HepG2 (cell line): ENCODE results near the gene ADAR. TPM values are rescaled to one million over a fixed set of nuclear protein-coding genes. Genes with fewer than 3 reads are reported as not detected.
A peak's percentile ranks its signal among the peaks of the same experiment; 100 is the strongest.

ENCODE experiments used
- AFF4 ChIP-seq: sonication (generic); formaldehyde crosslinking; IDR thresholded peaks from 2 replicates; pipeline ENCODE4 v1.4.0; 2020; ENCODE audit warnings: missing genetic modification reagents
- ATF7-NPFF ChIP-seq: sonication (generic); formaldehyde crosslinking; IDR thresholded peaks from 2 replicates; pipeline ENCODE4 v1.8.1; 2023; ENCODE audit warnings: mild to moderate bottlenecking, low read depth, missing genetic modification reagents, moderate library complexity
- BCL6 ChIP-seq: IDR thresholded peaks from 2 replicates; pipeline ENCODE4 v1.6.1; 2016; ENCODE audit warnings: missing genetic modification reagents, missing compliant biosample characterization
- BCLAF1 ChIP-seq: fragments of 450-650 bp; IDR thresholded peaks from 2 replicates; pipeline ENCODE4 v1.6.1; 2017; ENCODE audit warnings: mild to moderate bottlenecking
- CBX2 ChIP-seq, 2 experiments: fragments of 200-600 bp in 1 of 2; sonication (generic); formaldehyde crosslinking in 1 of 2; IDR thresholded peaks; 2 replicates each; pipeline versions ENCODE4 v1.7.0 to v1.8.1; 2018 to 2022; ENCODE audit warnings: low read depth in 2 of 2, low read length in 1 of 2, mild to moderate bottlenecking in 1 of 2, missing genetic modification reagents in 1 of 2
- GTF3A ChIP-seq: sonication (generic); formaldehyde crosslinking; conservative IDR thresholded peaks from 2 replicates; pipeline ENCODE4 v1.4.0; 2020; ENCODE audit warnings: mild to moderate bottlenecking, missing genetic modification reagents
- IKZF5 ChIP-seq: IDR thresholded peaks from 2 replicates; pipeline ENCODE4 v1.6.1; 2018; ENCODE audit warnings: missing genetic modification reagents, mild to moderate bottlenecking, missing compliant biosample characterization
- KDM2A ChIP-seq: sonication (generic); formaldehyde crosslinking; IDR thresholded peaks from 2 replicates; pipeline ENCODE4 v1.4.0; 2020; ENCODE audit warnings: low read depth, missing genetic modification reagents, borderline replicate concordance
- NCOA2 ChIP-seq: sonication (generic); formaldehyde crosslinking; IDR thresholded peaks from 2 replicates; pipeline ENCODE4 v1.8.0; 2022; ENCODE audit warnings: inconsistent platforms
- RAD21 ChIP-seq: fragments of 450-650 bp; formaldehyde crosslinking; IDR thresholded peaks from 2 replicates; pipeline ENCODE4 v1.5.0; 2020; ENCODE audit warnings: mild to moderate bottlenecking
- TFDP1 ChIP-seq: IDR thresholded peaks from 2 replicates; pipeline ENCODE4 v1.6.1; 2016; ENCODE audit warnings: missing compliant biosample characterization, missing genetic modification reagents, borderline replicate concordance
- YEATS2 ChIP-seq: sonication (generic); formaldehyde crosslinking; IDR thresholded peaks from 2 replicates; pipeline ENCODE4 v1.4.0; 2020; ENCODE audit warnings: missing genetic modification reagents, borderline replicate concordance
- ZNF101 ChIP-seq: sonication (generic); formaldehyde crosslinking; IDR thresholded peaks from 2 replicates; pipeline ENCODE4 v1.4.0; 2020; ENCODE audit warnings: mild to moderate bottlenecking, low read depth, missing genetic modification reagents, borderline replicate concordance
- ZNF343 ChIP-seq: sonication (generic); formaldehyde crosslinking; IDR thresholded peaks from 2 replicates; pipeline ENCODE4 v1.4.0; 2020; ENCODE audit warnings: mild to moderate bottlenecking, missing genetic modification reagents
- ZNF446 ChIP-seq: sonication (generic); formaldehyde crosslinking; IDR thresholded peaks from 2 replicates; pipeline ENCODE4 v1.5.0; 2020; ENCODE audit warnings: mild to moderate bottlenecking, missing genetic modification reagents
- ZNF547 ChIP-seq: sonication (generic); formaldehyde crosslinking; IDR thresholded peaks from 2 replicates; pipeline ENCODE4 v1.5.1; 2020; ENCODE audit warnings: mild to moderate bottlenecking, missing genetic modification reagents
- ZNF703 ChIP-seq: sonication (generic); formaldehyde crosslinking; IDR thresholded peaks from 2 replicates; pipeline ENCODE4 v1.5.1; 2020; ENCODE audit warnings: missing genetic modification reagents, mild to moderate bottlenecking, moderate library complexity, borderline replicate concordance
- ZNF768 ChIP-seq: sonication (generic); formaldehyde crosslinking; IDR thresholded peaks from 2 replicates; pipeline ENCODE4 v1.4.0; 2020; ENCODE audit warnings: missing genetic modification reagents
- polyA plus RNA-seq, 8 experiments: library from polyadenylated mRNA; depleted of rRNA in 3 of 8; stranded (reverse) in 7 of 8; unstranded in 1 of 8; fragments of >200 nt; fragmentation: Illumina TruSeq in 4 of 8; extraction: Trizol in 4 of 8; gene quantifications; 2 replicates each; pipeline versions ENCODE4 v1.2.1 to v1.2.3, GENCODE V29; 2011 to 2016; ENCODE audit warnings: low read depth in 4 of 8, missing spikeins in 1 of 8, mixed read lengths in 1 of 8; ENCODE audit not compliant: insufficient read depth in 1 of 8
- total RNA-seq, 5 experiments: library from RNA; depleted of rRNA; stranded (reverse); fragments of >200 nt; fragmentation: Illumina TruSeq; extraction: Trizol; gene quantifications; 2 replicates each; pipeline ENCODE4 v1.2.3, GENCODE V29; 2016; ENCODE audit warnings: low read depth in 1 of 5

Gene ADAR
- total and polyA plus RNA-seq, 2 of the 13 experiments (the other 11 are each of a cell fraction or from before 2014, with no cell fraction given), result 70.8 to 86.2 TPM

- TF ChIP-seq ZNF547 (CRISPR knock-in tag), result peak; percentile 99
- 0 out of 2 replicates have a peak, but pooled peaks have one; percentile 41 for TF ChIP-seq AFF4
- 0 out of 2 replicates have a peak, but pooled peaks have one; percentile 41 for TF ChIP-seq ZNF768 (CRISPR knock-in tag)
- peak; percentile 50; the same call in 1 of the 2 replicates for TF ChIP-seq NCOA2 (CRISPR knock-in tag)
- TF ChIP-seq ZNF343, result peak; percentile 98
- peak; percentile 79 for TF ChIP-seq ZNF703 (CRISPR knock-in tag)
- peak; percentile 39; the same call in 1 of the 2 replicates for TF ChIP-seq BCL6
- TF ChIP-seq ZNF446 (CRISPR knock-in tag), result peak; percentile 98
- no peak for TF ChIP-seq CBX2 (IDR thresholded peaks at IDR 0.05; ENCODE audit: low read depth, low read length)
- no peak for TF ChIP-seq CBX2 (CRISPR knock-in tag; IDR thresholded peaks at IDR 0.05; ENCODE audit: low read depth)
- TF ChIP-seq TFDP1 (CRISPR knock-in tag), result peak; percentile 99
- TF ChIP-seq GTF3A (CRISPR knock-in tag), result peak; percentile 81; the same call in 1 of the 2 replicates
- TF ChIP-seq KDM2A (CRISPR knock-in tag), result peak; percentile 79; the same call in 1 of the 2 replicates
- TF ChIP-seq RAD21 (CRISPR knock-in tag), result 0 out of 2 replicates have a peak, but pooled peaks have one; percentile 30
- TF ChIP-seq YEATS2 (CRISPR knock-in tag), result peak; percentile 91
- TF ChIP-seq BCLAF1, result no peak
- TF ChIP-seq ATF7-NPFF (CRISPR knock-in tag), result peak; percentile 99
- TF ChIP-seq ZNF101 (CRISPR knock-in tag), result peak; percentile 99
- peak; percentile 91 for TF ChIP-seq IKZF5
Observed at GRCh38 chr1:154558720-154559465, 49.1 kb downstream of the ADAR start (continued).
